Osteoblast (primary cell): ENCODE measurements around the gene RNF138. TPM values are rescaled to one million over a fixed set of nuclear protein-coding genes. Genes with fewer than 3 reads are reported as not detected.

ENCODE experiments used
- DNase-seq: peaks from one replicate; pipeline ENCODE4 v3.0.0; 2011; ENCODE audit warnings: low spot score, mixed read lengths; ENCODE audit not compliant: insufficient read length; ENCODE audit errors: missing footprints
- H2AFZ ChIP-seq: 2 replicates; pipeline ENCODE4 v1.6.0; 2011; ENCODE audit warnings: mild to moderate bottlenecking, low read length
- H3K27ac ChIP-seq: 2 replicates; pipeline ENCODE4 v1.5.1; 2011; ENCODE audit warnings: mild to moderate bottlenecking, low read depth, low read length, moderate library complexity
- H3K27me3 ChIP-seq: 2 replicates; pipeline ENCODE4 v1.6.0; 2012; ENCODE audit warnings: mild to moderate bottlenecking, control low read depth, inconsistent platforms, low read length, moderate library complexity; ENCODE audit not compliant: insufficient read depth
- H3K36me3 ChIP-seq: 2 replicates; pipeline ENCODE4 v1.5.1; 2011; ENCODE audit warnings: mild to moderate bottlenecking, low read length, control low read depth, moderate library complexity; ENCODE audit not compliant: insufficient read depth
- H3K4me1 ChIP-seq: 2 replicates; pipeline ENCODE4 v1.5.1; 2011; ENCODE audit warnings: mild to moderate bottlenecking, low read length, control low read depth, moderate library complexity; ENCODE audit not compliant: insufficient read depth
- H3K4me2 ChIP-seq: 2 replicates; pipeline ENCODE4 v1.6.0; 2011; ENCODE audit warnings: mild to moderate bottlenecking, low read length; ENCODE audit not compliant: insufficient read depth
- H3K4me3 ChIP-seq: fragments of 200-600 bp; sonication (generic); 3 replicates; pipeline ENCODE4 v1.5.1; 2012; ENCODE audit warnings: mild to moderate bottlenecking, low read length, inconsistent platforms; ENCODE audit not compliant: insufficient read depth
- H3K79me2 ChIP-seq: 2 replicates; pipeline ENCODE4 v1.6.0; 2012; ENCODE audit warnings: mild to moderate bottlenecking, low read length, control low read depth, inconsistent platforms; ENCODE audit not compliant: insufficient read depth
- H3K9me3 ChIP-seq: 2 replicates; pipeline ENCODE4 v1.5.1; 2011; ENCODE audit warnings: low read depth, low read length, control low read depth
- H4K20me1 ChIP-seq: 2 replicates; pipeline ENCODE4 v1.6.0; 2012; ENCODE audit warnings: mild to moderate bottlenecking, low read length, control low read depth; ENCODE audit not compliant: insufficient read depth
- CTCF ChIP-seq: IDR thresholded peaks from 2 replicates; pipeline ENCODE4 v1.5.1; 2011; ENCODE audit warnings: mild to moderate bottlenecking, low read depth, low read length, moderate library complexity; ENCODE audit errors: extremely low read depth
- total RNA-seq: library from RNA; depleted of rRNA; stranded (reverse); fragments of >200 nt; gene quantifications from 2 replicates; pipeline ENCODE4 v1.2.3, GENCODE V29; 2012

RNF138 gene
- total RNA-seq, 1 donor, result 21.4 TPM

GRCh38 chr18:32122039-32122438 lies 30.4 kb downstream of the RNF138 start:
- no peak for DNase-seq
- H3K9me3 ChIP-seq, result no peaks in the 10 kb centered on the region
- H3K27ac ChIP-seq, result no peak overlapping the region
- H3K4me2 ChIP-seq, result no peak overlapping the region
- H3K4me1 ChIP-seq, result no peaks in the 10 kb centered on the region
- H3K79me2 ChIP-seq, result peaks cover 2% of the 10 kb centered on the region
- TF ChIP-seq CTCF, result no peak
- no peaks in the 10 kb centered on the region for H3K27me3 ChIP-seq
- peaks cover 8% of the 10 kb centered on the region for H3K36me3 ChIP-seq
- H3K4me3 ChIP-seq, result no peak overlapping the region
- no peaks in the 10 kb centered on the region for H4K20me1 ChIP-seq
- no peak overlapping the region for H2AFZ ChIP-seq

- Histone ChIP-seq H3K27ac (no peak overlapping the region), H4K20me1 (no peaks in the 10 kb centered on the region), H3K36me3 (peaks cover 15% of the 10 kb centered on the region), H3K27me3 (no peaks in the 10 kb centered on the region), H3K4me1 (no peaks in the 10 kb centered on the region), H3K4me2 (no peak overlapping the region), H3K4me3 (no peak overlapping the region), H3K79me2 (no peaks in the 10 kb centered on the region), H3K9me3 (no peaks in the 10 kb centered on the region), H2AFZ (no peak overlapping the region)
- DNase-seq, result no peak
- TF ChIP-seq CTCF, result no peak
Observed at GRCh38 chr18:32126538-32126937, 34.9 kb downstream of the RNF138 start.

DNA sequence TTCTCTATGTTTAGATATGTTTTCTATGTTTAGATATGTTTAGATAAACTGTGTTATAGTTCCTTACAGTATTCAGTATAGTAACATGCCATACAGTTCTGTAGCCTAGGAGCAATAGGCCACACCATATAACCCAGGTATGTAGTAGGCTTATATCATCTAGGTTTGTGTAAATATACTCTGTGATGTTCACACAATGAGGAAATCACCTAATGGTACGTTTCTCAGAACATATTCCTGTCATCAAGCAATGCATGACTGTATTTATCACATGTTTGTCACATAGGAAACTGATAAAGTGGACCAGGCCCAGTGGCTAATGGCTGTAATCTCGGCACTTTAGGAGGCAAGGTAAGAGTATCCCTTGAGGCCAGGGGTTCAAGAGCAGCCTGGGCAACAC lies 44.0 kb downstream of the RNF138 start:
- no peaks in the 10 kb centered on the region for H4K20me1 ChIP-seq
- no peak for TF ChIP-seq CTCF
- no peak overlapping the region for H3K27ac ChIP-seq
- H2AFZ ChIP-seq, result no peak overlapping the region
- no peaks in the 10 kb centered on the region for H3K4me1 ChIP-seq
- H3K4me3 ChIP-seq, result no peak overlapping the region
- no peak for DNase-seq
- H3K9me3 ChIP-seq, result no peaks in the 10 kb centered on the region
- no peak overlapping the region for H3K4me2 ChIP-seq
- H3K79me2 ChIP-seq, result no peaks in the 10 kb centered on the region
- H3K27me3 ChIP-seq, result no peaks in the 10 kb centered on the region
- no peaks in the 10 kb centered on the region for H3K36me3 ChIP-seq

- Histone ChIP-seq H3K4me1 (no peaks in the 10 kb centered on the region), H3K4me2 (no peak overlapping the region), H3K27me3 (no peaks in the 10 kb centered on the region), H3K27ac (no peak overlapping the region), H3K36me3 (no peaks in the 10 kb centered on the region), H3K4me3 (no peak overlapping the region), H3K79me2 (no peaks in the 10 kb centered on the region), H3K9me3 (no peaks in the 10 kb centered on the region), H4K20me1 (no peaks in the 10 kb centered on the region), H2AFZ (no peak overlapping the region)
- DNase-seq, result no peak
- TF ChIP-seq CTCF, result no peak
Observed at GRCh38 chr18:32138332-32138982, 46.8 kb downstream of the RNF138 start.
